MCF 10A (cell line): Measurements from ENCODE around the gene ARHGEF12. TPM values are rescaled to one million over a fixed set of nuclear protein-coding genes. Genes with fewer than 3 reads are reported as not detected.

Source experiments
- BruUV-seq: library from RNA; stranded (reverse); fragments of 400-500 nt; replicated peaks from 2 replicates; lab custom pipeline; 2021; lab: Mats Ljungman, UMichigan
- CTCF ChIA-PET: fragments of 300-600 bp; sonication (Branson Sonifier 250); formaldehyde crosslinking; extraction: SDS; loops from one replicate; lab custom pipeline; 2021; ENCODE audit warnings: antibody characterized with exemption, inconsistent platforms; lab: Yijun Ruan, JAX
- POLR2A ChIA-PET: fragments of 300-600, 350-650 bp; sonication (Branson Sonifier 250); formaldehyde crosslinking; extraction: SDS; loops from one replicate; lab custom pipeline; 2020; ENCODE audit warnings: antibody characterized with exemption, inconsistent platforms; lab: Yijun Ruan, JAX
- DNase-seq: peaks from one replicate; pipeline ENCODE4 v3.0.0-alpha.2; 2018; ENCODE audit not compliant: unreplicated experiment
- H3K27ac Mint-ChIP-seq: one replicate; pipeline ENCODE4 v1.8.0; 2022; ENCODE audit warnings: mild to moderate bottlenecking, low read depth, mixed read lengths; ENCODE audit not compliant: unreplicated experiment
- H3K27me3 Mint-ChIP-seq: one replicate; pipeline ENCODE4 v1.8.0; 2022; ENCODE audit warnings: mixed read lengths; ENCODE audit not compliant: insufficient read depth, unreplicated experiment
- H3K36me3 Mint-ChIP-seq: one replicate; pipeline ENCODE4 v1.8.0; 2022; ENCODE audit warnings: mild to moderate bottlenecking, moderate library complexity, mixed read lengths; ENCODE audit not compliant: insufficient read depth, unreplicated experiment
- H3K4me1 Mint-ChIP-seq: one replicate; pipeline ENCODE4 v1.8.0; 2022; ENCODE audit warnings: mixed read lengths; ENCODE audit not compliant: insufficient read depth, unreplicated experiment
- H3K4me3 Mint-ChIP-seq: one replicate; pipeline ENCODE4 v1.8.0; 2022; ENCODE audit warnings: mild to moderate bottlenecking, moderate library complexity, mixed read lengths; ENCODE audit not compliant: unreplicated experiment
- H3K9me3 Mint-ChIP-seq: one replicate; pipeline ENCODE4 v1.8.0; 2022; ENCODE audit warnings: mixed read lengths; ENCODE audit not compliant: unreplicated experiment
- intact Hi-C: fragments of 100-400 bp; cut with micrococcal nuclease; formaldehyde crosslinking; loops from 2 replicates; pipeline ENCODE4 v1.14.1; 2022
- total RNA-seq: library from RNA; stranded (reverse); gene quantifications from 2 replicates; pipeline ENCODE4 v1.2.3, GENCODE V29; 2022
- TF ChIP-seq, protein P1 (sequence below): fragments of 200-600 bp; IDR thresholded peaks from one replicate; pipeline ENCODE4 v1.8.0; 2022; ENCODE audit warnings: antibody characterized with exemption, mild to moderate bottlenecking; ENCODE audit not compliant: unreplicated experiment

ARHGEF12 gene
- total RNA-seq, 1 experiment from 2014 or later = 61.2 TPM

DNA sequence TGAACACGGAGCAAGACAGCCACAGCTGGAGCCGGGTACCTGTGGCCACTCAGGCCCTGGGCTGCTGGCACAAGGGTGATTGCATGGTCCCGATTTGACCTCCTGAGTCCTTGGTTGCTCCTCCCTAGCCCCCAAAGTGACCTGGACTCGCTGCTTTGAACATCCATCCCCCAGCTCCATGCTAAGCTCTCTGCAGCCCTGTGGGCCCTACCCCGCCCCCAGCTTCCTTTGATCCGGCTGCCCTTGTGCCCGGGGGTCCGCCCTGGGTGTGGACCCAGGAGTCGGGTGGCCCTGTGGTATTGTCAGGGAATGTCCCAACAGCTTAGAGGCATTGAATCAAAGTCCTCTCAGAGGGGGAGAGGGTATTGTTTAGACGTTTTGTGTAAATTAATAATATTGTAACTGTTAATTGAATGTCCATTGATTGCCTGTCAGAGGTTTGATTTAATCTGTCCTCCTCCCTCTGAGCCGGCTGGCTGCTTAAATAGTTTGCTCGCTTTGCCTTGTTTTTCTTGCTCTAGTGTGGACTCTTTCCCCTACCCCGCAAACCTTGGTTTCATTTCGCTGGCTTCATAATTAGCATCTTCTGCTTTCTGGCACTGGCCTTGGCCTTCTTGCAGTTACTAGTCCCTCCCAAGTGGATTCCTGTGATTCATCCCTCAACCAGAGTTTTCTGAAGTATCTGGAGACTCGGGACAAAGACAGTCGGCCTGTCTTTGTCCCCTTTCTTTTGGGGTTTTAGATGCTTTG lies 196.0 kb downstream of the ARHGEF12 start:
- no TSS peak for BruUV-seq
- DNase-seq = no peak
- no peaks in the 10 kb centered on the region for H3K36me3 Mint-ChIP-seq
- H3K4me3 Mint-ChIP-seq = no peak overlapping the region
- peaks cover 6% of the 10 kb centered on the region for H3K4me1 Mint-ChIP-seq
- no peak overlapping the region for H3K27ac Mint-ChIP-seq
- ChIA-PET CTCF (no interaction called here), POLR2A (no interaction called here)
- TF ChIP-seq, protein P1, sequence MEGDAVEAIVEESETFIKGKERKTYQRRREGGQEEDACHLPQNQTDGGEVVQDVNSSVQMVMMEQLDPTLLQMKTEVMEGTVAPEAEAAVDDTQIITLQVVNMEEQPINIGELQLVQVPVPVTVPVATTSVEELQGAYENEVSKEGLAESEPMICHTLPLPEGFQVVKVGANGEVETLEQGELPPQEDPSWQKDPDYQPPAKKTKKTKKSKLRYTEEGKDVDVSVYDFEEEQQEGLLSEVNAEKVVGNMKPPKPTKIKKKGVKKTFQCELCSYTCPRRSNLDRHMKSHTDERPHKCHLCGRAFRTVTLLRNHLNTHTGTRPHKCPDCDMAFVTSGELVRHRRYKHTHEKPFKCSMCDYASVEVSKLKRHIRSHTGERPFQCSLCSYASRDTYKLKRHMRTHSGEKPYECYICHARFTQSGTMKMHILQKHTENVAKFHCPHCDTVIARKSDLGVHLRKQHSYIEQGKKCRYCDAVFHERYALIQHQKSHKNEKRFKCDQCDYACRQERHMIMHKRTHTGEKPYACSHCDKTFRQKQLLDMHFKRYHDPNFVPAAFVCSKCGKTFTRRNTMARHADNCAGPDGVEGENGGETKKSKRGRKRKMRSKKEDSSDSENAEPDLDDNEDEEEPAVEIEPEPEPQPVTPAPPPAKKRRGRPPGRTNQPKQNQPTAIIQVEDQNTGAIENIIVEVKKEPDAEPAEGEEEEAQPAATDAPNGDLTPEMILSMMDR = no peak
- no peaks in the 10 kb centered on the region for H3K9me3 Mint-ChIP-seq
- peaks cover 43% of the 10 kb centered on the region for H3K27me3 Mint-ChIP-seq
- intact Hi-C loops = no loop called here

DNA sequence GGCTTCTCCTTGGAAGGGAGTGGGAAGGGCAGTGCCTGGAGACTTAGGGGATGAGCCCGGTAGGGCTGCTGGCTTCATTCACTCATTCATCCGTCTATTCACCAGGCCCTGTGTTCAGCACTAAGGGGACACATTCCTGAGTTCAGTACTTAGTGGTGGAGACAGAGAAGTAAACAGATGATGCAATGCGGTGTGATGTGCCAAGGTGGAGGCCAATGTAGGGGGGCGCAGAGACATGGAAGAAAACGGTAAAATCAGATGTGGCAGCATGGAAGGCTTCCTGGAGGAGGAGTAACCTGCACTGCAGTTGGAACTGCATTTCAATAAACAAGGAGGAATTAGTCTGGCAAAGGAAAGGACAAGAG lies 196.6 kb downstream of the ARHGEF12 start:
- peaks cover 43% of the 10 kb centered on the region for H3K27me3 Mint-ChIP-seq
- no TSS peak for BruUV-seq
- H3K27ac Mint-ChIP-seq = no peak overlapping the region

DNA sequence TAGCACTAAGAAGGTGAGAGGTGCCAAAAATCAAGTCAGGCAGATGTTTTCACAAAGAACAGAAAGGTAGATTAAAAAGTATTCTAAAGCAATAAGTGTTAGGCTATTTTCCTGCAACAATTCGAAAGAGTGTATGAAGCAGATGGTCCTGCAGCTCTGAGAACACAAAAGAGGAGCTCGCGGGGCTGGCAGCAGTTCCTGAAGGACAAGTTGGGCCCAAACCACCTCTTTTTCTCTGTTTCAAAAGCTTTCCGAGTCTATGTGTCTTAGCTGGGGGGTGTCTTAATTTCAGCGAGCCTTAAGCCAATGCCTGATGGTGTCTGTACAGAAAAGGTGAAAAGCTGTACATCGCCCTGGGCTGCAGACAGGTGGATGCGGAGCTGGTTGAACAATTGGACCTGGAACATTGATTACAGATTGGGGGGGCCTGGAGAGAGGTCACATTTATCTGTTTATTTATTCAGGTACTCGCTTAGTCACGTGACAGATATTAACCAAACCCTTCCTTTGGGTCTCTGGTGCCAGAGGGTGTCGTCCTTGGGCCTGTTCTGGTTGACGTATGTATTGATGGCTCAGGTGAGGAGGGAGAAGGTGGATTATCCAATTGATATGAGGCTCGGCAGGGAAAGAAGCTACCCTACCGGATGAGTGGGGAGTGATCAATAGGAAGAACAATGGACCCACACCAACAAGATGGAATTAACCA lies 200.0 kb downstream of the ARHGEF12 start:
- no peaks in the 10 kb centered on the region for H3K9me3 Mint-ChIP-seq
- H3K4me3 Mint-ChIP-seq = no peak overlapping the region
- TF ChIP-seq, protein P1 = no peak
- DNase-seq = no peak
- intact Hi-C loops = no loop called here
- H3K27ac Mint-ChIP-seq = no peak overlapping the region
- no TSS peak for BruUV-seq
- H3K4me1 Mint-ChIP-seq = peaks cover 6% of the 10 kb centered on the region
- ChIA-PET POLR2A (no interaction called here), CTCF (interaction anchor here (0.9 to 1.3 kb wide), 2 partner anchors 149 to 658 kb away, joined by 3 read pairs; no protein-coding TSS in a partner anchor)
- no peaks in the 10 kb centered on the region for H3K36me3 Mint-ChIP-seq
- peaks cover 20% of the 10 kb centered on the region for H3K27me3 Mint-ChIP-seq

More for the DNA sequence above, 196.6 kb downstream of the ARHGEF12 start:
- TF ChIP-seq, protein P1 = no peak
- Mint-ChIP-seq H3K4me1 (peaks cover 6% of the 10 kb centered on the region), H3K4me3 (no peak overlapping the region), H3K9me3 (no peaks in the 10 kb centered on the region), H3K36me3 (no peaks in the 10 kb centered on the region)
- CTCF ChIA-PET = interaction anchor here (1.9 kb wide), 1 partner anchor 270 kb away, joined by 4 read pairs; no protein-coding TSS in a partner anchor
- intact Hi-C loops = no loop called here
- DNase-seq = no peak
- POLR2A ChIA-PET = no interaction called here

DNA sequence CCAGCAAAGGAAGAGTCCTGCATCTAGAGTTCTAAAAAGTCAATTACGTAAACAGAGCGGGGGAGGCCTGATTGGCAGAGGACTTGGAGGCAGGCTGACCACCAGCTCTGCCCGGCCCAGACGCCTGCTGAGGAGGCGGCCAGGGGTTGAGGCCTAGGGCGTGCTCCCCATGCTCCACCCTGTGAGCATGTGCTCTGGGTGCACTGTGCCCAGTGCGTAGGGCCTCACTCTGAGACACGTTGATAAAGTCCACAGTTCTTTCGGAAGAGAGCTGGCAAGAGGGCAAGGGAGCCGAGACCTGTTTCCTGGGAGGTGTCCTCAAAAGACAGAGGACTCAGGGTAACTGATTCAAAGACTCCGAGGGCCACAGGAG lies 200.6 kb downstream of the ARHGEF12 start:
- BruUV-seq = no TSS peak
- Mint-ChIP-seq H3K9me3 (no peaks in the 10 kb centered on the region), H3K4me1 (peaks cover 6% of the 10 kb centered on the region), H3K36me3 (no peaks in the 10 kb centered on the region), H3K27me3 (peaks cover 15% of the 10 kb centered on the region), H3K27ac (no peak overlapping the region), H3K4me3 (no peak overlapping the region)
- CTCF ChIA-PET = interaction anchor here (0.9 to 1.3 kb wide), 2 partner anchors 149 to 658 kb away, joined by 3 read pairs; no protein-coding TSS in a partner anchor
- intact Hi-C loops = no loop called here
- no peak for DNase-seq
- POLR2A ChIA-PET = no interaction called here
- TF ChIP-seq, protein P1 = no peak
